OCI-M1 (cell line): ENCODE measurements around the gene MICAL3.

Experiments
- DNase-seq: peaks from one replicate; lab custom pipeline; 2025; lab: John Stamatoyannopoulos, UW

MICAL3 gene

DNA sequence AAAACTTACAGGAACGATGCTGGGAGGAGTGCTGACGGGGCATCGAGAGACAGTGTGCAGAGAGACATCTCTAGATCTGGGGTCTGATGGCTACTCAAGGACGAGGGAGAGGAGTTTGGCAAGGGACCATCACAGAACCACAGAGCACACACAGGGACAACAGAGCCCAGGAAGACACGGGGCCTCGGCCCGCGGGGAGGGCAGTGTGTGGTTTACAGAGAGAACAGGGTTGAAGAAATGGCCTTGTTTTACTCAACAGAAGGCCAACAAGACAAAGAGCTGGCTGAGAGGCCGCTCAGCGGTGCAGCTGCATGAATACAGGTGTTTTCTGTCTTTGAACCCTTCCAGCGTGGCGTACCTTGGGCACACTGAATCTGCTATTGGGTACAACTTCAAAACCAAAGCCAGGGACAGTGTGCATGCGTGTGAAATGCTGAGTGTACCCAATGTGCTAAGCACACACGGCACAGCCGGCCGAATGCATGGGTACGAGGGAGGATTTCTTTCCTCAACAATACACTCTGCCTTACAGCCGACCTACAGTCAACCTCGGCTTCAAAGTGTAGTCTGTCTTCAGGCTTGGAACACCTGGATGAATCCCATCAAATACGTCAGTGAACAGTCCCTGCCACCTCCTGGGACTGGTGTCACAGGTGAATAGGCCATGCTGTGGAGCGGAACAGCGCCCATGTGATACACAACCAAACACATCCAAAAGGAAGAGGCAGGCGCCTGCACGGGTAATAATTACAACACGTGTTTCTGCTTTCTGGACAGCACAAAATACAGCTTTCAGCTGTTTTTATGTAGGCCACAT is 229.4 kb downstream of the MICAL3 start:
- DNase-seq: no peak

DNA sequence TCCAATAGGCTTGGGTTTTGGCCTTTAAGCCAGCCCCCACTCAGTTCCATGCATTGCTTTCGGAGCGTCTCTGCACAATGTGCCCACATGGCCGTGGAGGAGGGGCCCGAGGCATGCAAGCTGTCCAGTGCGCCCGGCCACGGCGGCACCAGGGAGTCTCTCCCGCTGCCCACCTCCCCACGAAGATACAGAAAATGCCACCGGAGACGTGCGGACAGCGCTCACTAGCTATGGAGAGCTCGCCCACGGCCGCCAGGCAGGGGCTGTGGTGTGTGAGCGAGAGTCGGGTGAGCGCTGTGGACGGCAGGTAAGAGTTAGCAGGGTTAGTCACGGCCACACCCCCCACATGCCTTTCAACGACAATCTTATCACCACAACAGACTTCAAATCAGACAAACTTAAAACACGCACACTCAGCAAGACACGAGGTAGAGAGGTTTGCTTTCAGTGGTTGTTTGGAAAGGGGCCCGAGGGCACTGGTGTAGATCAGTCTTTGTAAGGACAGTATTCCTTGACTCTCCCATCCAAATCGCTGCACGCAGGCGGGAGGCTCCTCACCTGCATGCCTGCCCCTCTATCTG is 231.4 kb downstream of the MICAL3 start:
- no peak for DNase-seq

DNA sequence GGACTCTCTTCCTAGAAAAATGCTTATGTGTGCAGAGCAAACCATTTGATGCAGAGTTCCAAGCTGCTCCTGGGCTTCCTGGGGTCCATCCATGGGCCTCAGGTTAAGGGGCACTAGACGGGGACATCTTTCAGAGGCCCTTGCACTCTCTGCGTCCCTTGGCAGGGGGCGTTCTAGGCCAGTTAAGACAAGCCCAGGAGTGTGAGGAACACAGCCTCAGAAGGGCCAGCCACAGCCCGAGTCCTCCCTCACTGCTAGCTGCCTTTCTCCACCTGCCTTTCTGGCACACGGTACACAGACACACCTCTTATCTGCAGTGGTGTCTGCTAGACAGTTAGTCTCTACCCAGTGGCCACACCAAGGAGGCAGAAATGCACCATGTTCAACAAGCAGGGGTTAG is 232.1 kb downstream of the MICAL3 start:
- DNase-seq: no peak

DNA sequence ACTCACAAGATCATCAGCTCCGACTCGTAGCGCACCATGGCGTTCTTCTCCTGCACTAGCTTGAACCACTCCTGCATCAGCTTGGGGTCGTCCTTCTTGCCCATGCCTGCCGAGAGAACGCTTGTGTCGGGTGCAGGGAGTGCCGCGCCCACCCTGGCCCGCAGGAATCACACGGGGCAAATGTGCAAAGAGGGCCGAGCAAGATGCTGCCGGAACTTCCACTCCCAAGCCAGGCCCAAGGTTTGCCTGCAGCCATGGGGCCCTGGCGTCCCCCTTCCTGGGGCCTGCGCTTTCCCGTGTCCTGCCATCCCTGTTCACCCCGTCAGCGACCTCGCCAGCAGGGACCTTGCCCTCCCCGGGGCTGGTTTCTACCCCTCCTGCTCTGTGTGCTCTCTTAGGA is 233.2 kb downstream of the MICAL3 start:
- DNase-seq: no peak

DNA sequence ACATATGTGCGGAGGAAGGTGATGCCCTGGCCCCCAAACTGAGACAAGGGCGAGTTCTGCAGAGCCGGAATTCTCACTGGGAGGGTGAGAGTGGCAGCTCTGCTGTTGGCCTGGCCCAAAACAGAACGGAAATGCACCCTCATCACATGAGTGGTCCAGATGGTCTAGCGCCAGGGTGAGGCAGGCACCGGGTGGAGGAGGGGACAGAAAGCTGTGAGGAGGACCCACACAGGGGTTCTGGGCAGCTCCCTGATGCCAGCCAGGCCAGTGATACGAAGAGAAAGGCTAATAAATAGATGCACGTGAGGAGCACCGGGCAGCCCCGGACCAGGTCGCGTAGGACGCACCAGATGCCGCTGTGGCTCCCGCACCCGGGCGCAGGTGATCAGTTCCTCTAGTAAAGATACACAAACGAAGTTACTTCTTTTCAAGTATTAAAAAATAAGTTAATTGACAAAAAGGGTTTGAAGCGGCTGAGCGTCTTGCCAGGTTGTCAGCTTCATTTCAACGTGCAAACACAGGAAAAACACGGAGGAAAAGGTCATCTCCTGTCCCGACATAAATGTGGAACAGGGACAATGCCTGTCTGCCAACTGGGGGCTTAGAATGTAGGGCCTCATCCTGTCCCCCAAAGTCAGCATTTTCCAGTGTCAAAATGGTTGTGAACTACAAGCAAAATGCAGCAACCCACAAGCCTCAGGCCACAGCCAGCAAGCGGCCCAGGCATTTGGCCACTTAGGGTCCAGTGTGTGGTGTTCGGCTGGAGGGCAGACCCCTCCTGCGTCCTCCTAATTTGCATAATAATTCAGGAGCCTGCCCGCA is 234.8 kb downstream of the MICAL3 start:
- DNase-seq: no peak

DNA sequence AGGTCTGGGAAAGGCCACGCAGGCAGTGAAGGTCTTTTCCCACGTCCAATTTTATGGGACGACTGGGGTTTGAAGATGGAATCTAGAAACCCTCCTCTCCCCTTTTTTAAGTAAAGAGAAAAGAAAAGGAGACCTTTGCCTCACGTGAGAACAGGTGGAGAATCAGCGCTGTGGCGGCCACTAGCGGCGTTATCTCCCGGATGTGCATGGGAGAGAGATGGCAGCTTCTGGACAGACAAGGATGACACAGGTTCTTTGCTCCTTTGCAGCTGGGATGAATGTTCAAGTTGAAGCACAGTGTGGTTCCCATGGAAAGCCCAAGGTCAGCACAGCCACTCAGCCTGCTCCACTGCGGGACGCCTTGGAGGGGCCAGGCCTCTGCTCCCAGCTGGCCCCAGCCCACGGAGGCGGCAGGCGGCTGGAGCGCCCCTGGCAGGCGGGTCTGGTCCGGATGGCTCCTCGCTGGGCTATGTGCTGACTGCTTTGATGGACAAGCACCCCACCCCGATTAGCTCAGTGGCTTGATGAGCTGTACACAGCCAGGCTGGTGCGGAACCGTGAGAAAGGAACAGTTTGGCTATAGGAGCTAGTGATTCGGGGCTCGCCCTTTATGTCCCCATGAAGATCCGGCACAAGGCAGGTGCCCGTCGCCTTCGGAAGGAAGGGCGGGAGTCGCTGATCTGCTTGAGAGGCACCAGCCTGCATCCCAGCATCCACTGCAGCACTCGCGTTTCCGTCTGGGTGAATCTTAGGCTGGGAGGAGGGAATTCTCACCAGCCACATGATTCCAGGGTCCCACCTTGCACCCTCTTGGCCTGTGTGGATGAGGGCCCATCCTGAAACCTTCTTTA is 235.6 kb downstream of the MICAL3 start:
- DNase-seq: no peak

DNA sequence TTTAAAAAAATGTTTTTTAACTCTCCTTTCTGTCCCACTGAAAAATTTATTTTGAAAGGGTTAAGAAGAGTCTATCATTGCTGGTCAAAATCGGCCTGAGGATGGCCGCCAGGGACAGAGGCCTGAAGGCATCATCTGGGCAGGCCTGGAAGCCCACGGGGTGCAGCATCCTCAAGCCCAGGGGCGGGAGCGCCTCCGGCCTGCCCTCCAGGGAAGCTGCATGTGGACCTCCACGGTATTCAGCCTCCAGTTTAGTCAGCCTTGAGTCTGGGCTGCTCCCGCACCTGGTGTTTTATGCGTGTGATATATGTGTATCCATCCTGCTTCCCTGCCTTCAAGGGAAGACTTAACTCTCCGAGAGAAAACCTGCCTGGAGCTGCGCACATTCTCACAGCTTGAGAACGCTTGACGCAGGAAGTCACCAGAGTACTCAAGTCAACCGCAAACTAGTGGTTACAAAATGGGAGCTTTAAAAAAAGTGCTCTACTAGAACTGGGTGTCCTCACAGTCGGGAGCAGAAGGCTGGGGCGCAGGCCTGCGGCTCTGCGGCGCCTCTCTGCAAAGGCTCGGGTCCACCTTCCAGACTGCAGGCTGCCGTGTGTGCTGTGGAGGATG is 236.5 kb downstream of the MICAL3 start:
- DNase-seq: no peak

DNA sequence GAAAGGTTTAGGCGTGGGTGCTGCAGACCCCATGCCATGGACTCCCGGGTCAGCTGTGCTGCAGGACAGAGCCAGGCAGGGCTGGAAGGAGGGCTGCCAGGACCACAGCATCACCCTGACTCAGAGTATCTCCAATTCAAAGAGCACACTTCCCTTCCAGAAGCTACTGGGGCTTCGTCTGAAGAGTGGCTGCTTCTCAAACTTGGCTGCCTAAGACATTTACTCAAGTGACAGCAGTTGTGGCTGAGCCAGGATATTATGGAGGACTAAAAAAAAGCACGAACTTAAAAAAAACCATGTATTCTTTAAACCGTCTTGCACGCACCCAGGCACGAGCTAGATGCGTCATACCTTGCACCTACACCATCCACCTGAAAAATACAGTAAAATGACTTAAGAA is 237.1 kb downstream of the MICAL3 start:
- no peak for DNase-seq

DNA sequence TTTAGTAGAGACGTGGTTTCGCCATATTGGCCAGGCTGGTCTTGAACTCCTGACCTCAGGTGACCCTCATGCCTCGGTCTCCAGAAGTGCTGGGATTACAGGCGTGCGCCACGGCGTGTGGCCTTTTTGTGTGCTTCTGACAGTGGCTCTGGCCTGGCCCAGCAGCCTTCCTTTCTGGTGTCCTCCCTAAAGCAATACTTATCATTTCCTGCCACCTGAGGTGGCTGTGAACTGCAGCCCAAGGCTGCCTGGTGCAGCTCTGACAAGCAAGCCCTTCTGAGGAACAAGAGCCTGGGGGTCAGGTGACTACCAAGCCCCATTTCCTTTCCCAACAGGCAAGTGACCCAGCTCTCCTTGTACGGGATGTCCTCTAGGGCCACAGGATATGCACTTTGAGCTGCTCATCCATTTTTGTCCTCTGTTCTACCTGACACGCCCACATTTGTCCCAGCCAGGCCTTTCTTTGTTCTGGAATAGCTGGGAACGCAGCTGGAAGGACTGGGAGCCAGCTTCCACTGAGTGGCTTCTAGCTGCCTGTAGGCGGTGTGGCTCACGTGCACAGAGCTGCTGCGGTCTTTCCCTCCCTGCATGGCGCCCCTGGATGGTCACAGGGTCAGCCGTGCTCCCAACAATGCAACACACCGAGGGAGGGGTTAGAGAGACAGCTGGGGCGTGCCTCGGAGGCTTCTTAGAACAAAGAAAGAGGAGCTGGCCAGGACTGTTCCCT is 237.8 kb downstream of the MICAL3 start:
- DNase-seq: peak; percentile 33

DNA sequence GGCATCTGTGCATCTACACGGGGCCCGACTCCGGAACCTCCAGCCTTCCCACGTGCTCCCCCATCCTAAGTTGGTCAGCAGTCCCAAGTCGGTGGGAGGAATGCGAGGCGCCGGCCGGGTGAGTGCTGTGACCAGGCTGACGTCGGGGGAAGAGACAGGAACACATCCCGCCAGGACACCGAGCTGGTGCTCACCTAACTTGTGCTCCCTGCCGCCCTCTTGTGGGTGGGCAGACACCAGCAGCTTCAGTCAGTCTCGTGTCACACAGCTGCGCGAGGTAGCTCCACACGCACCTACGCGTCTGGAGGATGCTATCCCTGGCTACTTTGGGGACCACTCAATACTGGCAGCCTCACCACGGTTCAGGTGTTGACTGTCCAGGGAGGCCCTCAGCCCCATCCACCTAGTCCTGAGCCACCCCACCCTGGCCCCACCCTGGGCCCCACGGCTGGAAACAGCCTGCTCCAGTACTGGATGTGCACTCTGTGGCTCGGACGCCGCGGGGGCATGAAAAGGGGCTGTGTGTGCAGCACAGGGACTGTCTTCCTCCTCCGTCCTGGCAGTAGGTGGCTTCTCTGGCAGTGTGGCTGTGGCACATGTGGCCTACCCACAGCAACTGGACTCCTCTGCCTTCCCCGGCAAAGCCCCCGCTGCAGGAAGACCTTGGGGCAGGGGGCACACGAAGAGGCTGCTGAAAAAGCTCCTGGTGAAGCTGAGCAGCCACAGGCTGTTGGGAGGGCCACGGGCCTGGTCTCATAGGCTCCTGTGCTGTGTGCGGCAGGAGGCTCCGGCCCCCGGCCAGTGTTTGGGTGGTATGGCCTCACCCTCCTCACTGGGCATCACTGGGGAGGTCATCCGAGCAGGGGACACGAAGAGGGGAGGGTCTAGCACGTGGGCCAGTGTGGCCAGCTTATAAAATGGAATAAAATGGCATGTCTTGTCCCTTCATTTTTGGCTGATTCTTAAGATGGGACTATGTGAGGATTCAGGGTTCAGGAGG is 238.9 kb downstream of the MICAL3 start:
- peak; percentile 84 for DNase-seq

DNA sequence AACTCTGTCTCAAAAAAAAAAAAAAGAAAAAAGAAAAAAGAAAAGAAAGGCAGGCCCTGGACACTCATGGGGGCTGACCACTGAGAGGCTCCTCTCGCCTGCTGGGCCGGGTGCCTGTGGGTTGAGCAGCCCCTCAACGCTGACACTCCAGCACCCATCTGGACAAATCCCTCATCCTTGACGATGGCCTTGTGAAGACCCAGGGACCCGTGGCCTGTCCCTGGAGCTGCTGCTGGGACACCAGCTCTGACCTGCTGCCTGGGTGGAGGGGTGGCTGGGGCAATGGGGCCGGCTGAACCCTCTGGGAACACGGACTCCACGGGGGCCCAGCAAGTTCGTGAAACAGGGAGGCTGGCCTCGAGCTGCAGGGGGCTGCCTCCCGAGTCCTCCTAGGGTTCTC is 239.6 kb downstream of the MICAL3 start:
- DNase-seq: no peak

DNA sequence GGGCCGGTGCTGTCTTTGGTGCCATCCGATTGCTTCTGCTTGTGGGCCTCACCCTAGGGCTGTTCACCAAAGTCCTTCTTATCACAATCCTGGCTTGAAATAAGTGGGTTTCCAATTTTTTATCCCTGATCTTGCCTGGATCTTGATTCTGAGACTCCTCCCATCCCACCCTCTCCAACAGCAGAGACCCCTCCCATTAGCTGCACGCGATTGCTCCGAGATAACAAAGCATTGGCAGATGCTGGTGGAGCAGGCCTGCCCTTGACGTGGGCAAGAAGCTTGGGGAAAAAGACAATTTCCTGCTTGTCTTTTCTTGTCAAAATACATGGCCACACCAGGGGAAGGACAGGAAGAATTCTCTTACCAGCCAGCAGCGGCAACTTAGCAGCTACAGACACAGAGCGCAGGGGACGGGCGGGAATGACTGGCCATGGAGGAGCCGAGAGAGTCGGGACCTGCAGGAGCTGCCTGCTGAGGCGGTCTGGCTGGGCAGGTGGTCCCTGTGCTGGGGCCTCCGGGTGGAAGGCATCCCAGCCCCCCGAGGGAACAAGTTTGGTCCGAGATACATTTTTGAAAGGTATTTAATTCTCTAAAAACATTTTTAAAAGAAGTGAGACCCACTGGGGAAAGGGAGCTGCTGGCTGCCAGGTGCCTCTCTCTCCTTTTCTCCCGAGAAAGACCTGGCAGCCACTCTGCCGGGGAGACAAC is 240.4 kb downstream of the MICAL3 start:
- no peak for DNase-seq

DNA sequence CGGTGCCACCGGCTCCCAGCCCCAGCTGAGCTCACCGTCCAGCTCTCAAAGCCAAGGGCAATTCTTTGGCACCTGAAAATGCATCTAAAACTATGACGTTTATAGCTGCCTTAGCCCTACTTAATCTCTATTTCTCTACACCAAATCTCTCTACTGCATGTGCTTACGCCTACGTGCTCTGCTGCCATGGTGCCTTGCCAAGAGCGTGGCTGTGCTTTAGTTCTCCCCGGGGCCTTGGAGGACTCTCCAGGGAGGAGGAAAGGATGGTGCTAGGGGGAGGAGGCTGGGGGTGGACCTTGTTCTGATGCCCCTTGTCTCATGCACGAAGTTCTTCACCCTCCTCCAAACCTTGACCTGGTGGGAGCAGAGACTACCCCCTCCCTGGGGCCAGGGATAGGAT is 241.0 kb downstream of the MICAL3 start:
- DNase-seq: no peak

DNA sequence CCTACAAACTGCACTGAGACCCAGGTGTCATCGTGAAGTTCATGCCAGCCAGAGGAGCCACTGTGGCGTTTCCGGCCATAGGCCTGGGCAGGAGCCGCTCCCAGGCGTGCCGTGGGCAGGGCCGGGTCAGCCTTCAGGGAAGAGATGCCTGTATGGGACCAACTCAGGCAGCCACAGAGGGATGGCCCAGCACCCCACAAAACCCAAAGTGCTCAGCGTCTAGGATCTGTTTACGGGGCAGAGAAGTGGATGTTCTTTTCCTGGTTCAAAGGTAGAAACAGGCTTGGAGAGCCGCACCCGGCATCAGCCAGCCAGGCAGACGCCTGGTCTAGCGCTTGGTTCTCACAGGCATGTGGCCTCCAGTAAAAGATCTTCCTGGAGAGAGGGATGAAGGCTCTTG is 241.7 kb downstream of the MICAL3 start:
- DNase-seq: no peak

DNA sequence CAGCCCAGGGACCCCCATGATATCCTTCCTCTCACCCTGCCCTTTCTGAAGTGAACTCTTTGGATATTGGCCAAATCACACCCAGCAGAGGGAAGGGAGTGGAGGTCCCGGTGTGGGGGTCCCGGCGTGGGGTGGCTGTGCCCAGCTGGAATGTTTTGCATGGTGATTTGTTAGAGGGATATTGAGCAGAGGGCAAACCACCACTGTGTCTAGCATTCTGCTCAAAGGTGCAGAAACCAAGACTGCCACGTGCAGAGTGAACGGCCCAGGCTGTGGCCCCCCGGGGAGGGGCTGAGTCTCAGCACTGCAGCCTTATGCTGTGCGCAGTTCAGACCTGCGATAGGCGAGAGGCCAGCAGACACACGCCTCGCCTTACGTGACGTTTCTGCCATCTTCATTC is 242.2 kb downstream of the MICAL3 start:
- DNase-seq: no peak

DNA sequence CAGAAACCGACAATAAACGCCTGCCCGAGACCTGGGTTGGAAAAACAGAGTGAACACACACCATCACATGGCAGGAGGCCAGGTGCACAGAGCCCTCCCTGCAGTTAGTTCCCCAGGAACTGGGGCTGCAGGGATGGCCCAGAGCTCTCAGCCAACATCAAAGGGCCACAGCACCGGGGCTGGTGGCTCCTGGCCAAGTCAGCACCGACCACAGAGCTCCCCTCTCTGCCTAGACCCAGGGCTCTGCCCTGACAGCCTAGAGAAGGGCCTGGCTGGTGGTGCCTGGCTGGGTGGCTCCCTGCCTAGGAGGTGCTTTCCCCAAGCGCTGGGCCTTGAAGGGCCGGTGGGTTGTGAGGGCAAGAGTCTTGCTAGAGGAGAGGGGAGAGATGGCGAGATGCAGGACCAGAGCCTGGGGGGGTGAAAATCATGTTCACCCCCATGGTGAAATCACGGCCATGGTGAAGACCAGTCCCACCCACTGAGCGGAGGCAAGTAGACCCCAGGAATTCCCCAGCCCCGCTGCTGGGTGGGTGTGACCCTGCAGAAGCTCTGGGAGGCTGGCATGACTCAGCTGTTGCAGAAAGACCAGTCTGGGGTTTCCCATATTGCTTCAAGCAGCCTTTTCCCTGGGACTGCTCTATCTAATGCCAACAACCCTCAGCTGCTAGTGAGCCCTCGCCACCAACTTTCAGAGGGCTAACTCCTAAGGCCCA is 242.9 kb downstream of the MICAL3 start:
- peak; percentile 36 for DNase-seq

DNA sequence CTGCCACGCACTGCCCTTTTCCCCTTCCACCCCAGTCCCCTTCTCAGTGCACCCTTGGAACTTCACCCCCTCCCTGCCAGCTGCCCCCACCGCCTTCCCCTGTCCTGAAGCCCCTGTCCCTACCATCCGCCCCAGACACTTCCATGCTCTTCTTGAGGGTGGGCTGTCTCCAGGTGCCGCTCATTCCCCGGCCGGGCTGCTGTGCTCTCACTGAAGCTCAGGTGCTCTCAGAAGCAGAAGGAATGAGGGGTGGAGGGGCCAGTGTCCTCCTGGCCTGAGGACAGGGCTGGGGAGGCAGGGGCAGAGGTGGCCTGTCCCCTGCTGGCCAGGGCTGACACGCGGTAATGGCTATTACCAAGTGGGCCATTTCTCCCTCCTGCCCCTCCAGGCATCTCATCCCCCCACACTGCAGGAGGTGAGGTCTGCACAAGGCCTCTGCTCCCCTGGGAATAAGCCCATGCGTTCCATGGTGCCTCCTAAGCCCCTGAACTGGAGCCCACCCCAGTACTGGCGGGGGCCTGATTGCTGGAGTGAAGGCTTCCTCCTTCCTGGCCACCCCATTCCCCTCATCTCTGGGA is 243.5 kb downstream of the MICAL3 start:
- no peak for DNase-seq

DNA sequence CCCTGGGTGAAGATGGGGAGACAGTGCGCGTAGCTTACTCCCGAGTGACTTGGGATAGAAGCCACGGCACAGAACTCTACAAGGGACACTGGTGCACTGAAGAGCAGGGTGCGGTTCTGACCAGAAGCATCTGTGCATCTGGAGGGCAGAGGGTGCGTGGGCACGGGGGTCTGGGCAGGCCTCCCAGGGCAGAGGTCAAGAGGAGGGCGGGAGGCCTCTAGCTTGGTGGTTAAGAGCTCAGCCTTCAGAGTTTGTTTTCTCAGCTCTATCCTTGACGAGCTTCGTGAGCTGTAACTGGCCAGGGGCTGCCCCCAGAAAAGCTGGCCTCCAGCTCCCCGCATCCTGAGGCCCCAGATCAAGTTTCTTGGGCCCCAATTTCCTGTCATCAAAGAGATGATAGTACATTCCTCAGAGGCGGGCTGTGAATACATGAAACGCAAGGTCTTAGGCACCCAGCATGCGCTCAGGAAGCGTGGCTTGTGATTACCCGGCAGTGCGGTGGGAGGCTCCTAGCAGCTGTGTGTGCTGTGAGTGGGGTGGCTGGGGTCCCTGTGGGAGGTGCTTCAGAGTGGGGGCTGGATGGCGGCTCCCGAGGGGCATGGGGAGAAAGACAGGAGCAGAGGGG is 244.1 kb downstream of the MICAL3 start:
- no peak for DNase-seq
